CD4-positive, alpha-beta T cell treated with Interleukin-12 subunit alpha and Interleukin-12 subunit beta, for 1 hour (primary cell): ENCODE measurements around the gene LGALS3.

Experiments used
- DNase-seq: peaks from one replicate; pipeline ENCODE4 v3.0.0-alpha.2; 2020

LGALS3 gene

GRCh38 chr14:55115460-55115859, 13.6 kb upstream of the LGALS3 start:
- DNase-seq, result no peak

DNA sequence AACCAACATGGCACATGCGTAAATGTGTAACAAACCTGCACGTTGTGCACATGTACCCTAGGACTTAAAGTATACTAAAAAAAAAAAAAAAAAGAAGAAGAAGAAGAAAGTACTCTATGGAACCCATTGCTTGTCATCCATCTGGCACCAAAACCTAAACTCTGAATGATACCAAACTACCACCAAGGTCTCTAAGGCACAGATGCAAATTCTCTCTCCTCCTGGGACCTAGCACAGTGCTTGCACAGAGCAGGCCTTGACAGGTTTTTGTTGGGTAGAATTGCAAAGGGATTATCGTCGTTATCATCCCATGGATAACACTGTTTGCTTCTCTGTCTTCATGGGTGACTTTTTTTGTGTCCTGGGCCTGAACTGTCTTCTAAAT, 13.2 kb upstream of the LGALS3 start:
- no peak for DNase-seq

GRCh38 chr14:55116246-55117030, 12.6 kb upstream of the LGALS3 start:
- DNase-seq, result no peak

DNA sequence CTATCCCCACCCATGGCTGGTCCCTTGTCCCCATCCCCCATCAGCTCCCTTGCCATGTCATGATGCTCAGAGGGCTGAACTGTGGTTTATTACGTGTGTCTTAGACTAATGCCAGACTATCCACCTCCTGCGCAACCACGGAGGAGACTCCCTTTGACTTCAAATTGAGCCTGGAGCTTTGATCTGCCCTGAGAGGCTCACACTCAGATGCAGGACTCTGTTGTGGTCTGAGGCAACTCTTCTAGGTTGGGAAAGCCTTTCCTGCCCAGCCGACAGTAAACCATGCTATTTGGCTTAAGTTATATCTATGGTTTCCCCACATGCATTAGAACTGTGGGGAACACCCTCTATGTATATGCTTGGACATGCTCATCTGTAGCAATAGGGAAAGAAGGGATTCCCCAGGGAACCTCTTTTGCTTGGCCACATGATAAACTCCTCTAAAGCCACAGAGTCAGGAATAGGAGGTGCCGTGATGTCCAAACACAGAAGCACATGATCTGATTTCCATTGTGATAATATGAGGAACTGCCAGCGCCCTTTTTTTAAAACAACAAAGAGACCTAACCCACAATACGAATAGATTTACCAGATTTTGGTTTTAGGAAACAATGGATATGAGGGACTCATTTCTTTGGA, 11.1 kb upstream of the LGALS3 start:
- no peak for DNase-seq

DNA sequence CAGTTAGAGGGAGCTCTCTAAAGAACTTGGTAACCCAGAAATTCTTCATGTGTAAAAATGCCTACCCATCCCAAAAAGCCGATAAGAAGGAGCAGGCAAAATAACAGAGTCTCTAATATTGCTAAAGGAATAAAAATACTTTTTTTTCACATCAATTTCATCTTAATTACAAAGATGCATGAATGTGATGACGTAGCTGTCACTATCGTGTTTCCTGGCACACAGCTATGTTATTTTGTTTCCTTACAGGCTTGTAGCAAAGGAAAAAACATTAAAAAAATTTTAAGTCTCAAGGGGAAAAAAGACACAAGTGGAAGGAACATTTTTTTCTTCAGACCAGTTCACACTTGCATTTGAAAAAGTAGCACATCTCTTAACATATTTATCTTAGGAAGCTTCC, 10.3 kb upstream of the LGALS3 start:
- DNase-seq, result no peak

DNA sequence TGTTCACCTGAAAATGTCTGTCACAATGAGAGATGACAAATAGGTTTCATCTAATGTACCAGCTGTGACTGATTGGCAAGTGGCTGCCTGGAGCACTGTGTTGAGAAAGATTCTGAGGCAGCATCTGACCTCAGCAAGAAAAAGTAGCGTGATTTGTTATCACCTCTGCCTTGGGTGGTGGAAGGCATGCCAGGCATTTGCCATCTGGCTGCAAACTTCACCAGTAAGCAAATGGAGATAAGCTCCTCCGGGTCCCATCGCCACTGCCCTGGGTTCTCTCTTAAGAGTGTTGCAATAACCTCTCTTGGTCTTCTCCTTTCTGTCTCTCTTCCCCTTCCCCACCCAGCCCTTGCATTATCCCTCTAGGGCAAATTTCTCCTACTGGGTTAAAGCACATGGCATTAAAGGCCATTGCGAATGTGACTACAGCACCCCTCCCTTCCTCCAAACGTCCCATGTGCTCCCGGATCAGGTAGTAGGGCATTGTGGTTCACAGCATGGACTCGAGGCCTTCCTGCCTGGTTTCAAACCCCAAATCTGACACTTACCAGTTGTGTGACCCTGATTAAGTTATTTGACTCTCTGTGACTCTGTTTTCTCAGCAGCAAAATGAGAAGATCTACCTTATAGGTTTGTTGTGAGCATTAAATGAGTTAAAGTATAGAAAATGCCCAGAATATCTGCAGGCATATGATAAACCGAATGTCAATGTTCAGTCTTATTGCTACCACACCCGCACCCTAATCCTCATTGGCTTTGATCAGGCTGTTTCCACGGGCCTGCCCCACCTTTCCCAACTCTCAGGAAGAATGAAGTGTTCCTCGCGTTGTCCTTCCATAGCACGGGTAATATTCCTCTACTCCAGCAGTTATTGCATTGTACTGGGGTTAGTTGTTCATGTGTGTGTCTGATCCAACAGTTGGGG, 8.2 kb upstream of the LGALS3 start:
- DNase-seq, result no peak

- no peak for DNase-seq
These were observed 7.2 kb upstream of the LGALS3 start for GRCh38 chr14:55121628-55122439.

GRCh38 chr14:55122440-55122986, 6.5 kb upstream of the LGALS3 start:
- no peak for DNase-seq

- no peak for DNase-seq
These were observed 6.0 kb upstream of the LGALS3 start for GRCh38 chr14:55123101-55123500.

DNA sequence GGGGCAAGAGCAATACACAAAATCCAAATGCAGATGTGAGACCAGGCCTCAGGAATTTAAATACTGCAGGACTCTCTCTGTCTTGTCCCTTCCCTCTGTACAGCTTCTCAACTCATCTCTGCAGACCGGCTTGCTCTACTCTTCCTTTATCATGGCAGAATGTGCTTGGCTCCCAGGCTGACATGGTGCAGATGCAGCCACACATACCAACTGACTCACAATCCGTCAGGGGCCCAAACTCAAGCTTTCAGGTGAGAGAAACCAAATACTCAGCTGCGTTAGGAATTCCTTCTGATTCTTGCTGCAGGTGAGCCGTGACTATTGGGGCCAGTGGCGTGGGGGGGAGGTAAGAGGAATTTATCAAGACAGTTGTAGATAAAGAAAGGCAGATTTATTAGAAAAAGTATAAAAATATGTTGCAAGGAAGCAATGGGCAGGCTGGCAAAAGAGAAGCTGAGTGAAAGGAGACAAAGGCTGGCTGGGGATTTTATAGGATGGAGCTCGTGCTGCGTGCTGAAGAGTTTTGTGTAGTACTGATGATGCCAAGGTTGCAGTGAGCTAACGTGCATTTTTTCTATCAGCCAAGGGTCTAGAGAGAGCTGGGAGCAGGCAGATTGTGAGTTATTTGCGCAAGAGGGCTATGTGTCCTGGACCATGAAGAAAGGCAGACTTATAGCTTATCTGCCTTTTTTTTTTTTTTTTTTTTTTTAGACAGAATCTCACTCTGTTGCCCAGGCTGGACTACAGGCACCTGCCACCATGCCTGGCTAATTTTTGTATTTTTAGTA, 5.0 kb upstream of the LGALS3 start:
- DNase-seq, result no peak

- no peak for DNase-seq
These were observed 4.2 kb upstream of the LGALS3 start for GRCh38 chr14:55124774-55125386.

- DNase-seq, result peak; percentile 21
These were observed 3.6 kb upstream of the LGALS3 start for GRCh38 chr14:55125403-55125802.

- no peak for DNase-seq
These were observed 3.0 kb upstream of the LGALS3 start for GRCh38 chr14:55126034-55126433.

DNA sequence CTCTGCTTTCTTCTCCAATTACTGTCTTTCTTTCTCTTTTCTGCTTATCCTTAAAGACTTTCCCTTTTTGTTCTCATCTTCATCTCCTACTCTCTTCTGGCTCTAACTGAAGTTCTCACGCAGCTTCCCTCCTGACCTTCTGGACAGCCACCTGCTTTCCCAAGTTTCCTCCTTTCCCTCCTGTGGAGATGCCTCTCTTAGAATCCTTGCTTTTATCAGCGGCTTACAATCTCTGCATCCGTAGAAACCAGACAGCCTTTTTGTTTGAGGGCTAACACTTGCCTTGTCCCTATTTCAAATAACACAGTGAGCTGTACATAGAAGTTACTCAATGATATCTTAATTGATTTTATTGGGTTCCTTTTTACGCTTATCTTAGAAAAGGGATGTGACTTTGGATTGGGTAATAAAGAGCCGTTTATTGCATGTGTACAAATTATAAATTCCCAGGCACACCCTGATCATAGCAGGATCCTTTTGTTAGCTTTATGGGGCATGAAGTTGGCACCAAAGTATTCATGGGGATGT, 2.1 kb upstream of the LGALS3 start:
- DNase-seq, result no peak

GRCh38 chr14:55127460-55127951, 1.5 kb upstream of the LGALS3 start:
- no peak for DNase-seq

DNA sequence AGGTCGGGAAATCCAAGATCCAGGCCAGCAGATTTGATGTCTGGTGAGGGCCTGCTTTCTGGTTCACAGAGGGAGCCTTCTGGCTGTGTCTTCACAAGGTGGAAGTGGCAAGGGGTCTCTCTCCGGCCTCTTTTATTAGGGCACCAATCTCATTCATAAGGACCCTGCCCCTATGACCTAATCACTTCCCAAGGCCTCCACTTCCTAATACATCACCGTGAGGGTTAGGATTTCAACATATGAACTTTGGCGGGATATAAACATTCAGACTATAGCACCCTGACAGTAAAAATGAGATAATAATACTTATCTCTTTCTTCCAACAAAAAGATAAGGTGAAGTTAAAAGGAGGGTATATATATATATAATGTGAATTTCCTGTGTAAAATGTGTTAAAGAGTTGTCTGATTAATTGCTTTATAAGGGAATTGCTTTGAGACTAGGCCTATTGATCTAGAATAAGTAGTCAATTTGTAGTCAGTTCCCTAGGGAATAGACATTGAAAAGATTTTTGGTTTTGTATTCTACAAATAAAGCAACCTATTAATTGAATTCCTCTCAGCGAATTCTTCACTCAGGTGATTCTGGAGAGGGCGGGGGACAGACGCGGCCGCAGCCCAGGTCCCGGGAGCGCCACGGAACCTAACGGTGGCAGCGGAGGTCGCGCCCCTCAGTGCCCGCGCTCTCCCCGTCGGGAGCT, 516 bp upstream of the LGALS3 start:
- DNase-seq, result no peak

DNA sequence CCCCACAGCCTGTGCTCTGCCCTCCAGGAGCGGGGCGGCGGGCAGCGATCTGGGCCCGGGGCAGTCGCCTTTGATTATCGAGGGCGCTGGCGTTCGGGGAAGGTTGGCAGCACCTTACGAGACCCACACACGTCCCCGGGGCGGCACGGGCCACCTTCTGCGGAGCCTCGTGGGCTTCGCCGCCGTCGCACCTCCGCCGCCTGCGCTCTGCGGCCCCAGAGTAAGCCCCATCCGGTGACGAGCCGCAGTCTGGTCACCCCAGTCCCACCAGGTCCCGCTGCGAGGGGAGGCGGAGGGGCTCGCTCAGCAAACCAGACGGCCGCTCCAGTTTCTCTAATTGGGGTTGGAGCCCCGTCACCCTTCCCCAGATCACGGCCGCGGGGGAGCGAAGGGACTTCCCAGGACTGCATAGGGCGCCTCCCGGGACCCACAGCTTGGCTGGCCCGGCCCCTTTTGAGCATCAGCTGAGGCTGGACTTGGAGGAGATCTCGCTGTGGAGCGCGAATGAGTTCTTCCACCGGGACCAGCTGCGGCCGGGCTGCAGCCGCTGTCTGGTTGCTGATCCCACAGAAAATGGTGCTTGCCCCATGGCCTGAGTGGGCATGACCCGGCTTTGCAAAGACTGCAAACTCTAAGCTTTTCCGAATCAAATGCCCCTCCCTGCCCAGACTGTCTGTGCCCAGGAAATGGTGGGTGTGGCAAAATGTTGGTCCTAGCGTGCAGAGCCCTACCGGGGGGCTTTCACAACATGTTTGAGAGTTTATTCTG, 560 bp downstream of the LGALS3 start:
- peak; percentile 53 for DNase-seq

DNA sequence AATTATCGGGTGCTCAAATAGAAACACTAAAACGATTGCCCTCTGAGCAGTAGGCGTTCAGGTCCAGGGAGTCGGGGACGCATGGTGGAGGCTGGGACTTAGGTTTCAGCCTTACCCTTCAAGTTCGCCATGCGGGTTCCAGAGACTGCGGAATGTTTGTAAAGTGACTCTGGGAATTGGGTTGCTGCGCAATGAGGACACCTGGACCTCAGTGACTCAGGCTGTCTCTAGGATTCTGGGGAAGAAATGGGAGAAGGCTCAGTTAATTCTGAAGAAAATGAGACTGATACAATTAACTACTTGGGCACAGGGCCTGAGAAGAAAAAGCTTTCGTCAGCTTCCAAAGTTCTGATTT, 1.1 kb downstream of the LGALS3 start:
- no peak for DNase-seq
